ENCODE data around the gene ADAMTS12.
"Not testable (repeated sequence)": the region's sequence is repeated elsewhere in the genome, so short reads cannot be mapped to it uniquely, and the experiment has no call there.

ADAMTS12 gene

GRCh38 chr5:33901156-33901555 lies 9.4 kb upstream of the ADAMTS12 start:
- DNase-seq (ENCODE audit: low spot score): no peak

- DNase-seq (ENCODE audit: low spot score): no peak
These were observed 2.8 kb upstream of the ADAMTS12 start for GRCh38 chr5:33894566-33894965.

- DNase-seq (ENCODE audit: low spot score): no peak
These were observed 889 bp upstream of the ADAMTS12 start for GRCh38 chr5:33892620-33893137.

DNA sequence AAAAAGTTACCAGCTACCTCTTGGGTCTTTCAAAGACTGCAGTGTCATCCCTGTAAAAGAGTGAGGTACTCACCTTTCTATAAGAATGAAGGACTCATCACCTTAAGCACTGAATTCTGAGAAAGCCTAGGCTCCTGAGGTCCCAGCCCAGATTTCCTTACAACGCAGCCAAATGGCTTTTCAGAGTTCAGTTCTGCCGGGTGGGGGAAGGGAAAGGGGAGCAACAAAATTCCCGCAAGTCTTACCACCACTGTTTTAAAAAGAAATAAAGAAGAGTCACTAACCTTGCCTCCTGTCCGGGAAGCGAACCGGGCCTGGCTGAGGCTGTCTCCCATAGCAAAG lies 373 bp downstream of the ADAMTS12 start:
- DNase-seq (ENCODE audit: low spot score): no peak

DNA sequence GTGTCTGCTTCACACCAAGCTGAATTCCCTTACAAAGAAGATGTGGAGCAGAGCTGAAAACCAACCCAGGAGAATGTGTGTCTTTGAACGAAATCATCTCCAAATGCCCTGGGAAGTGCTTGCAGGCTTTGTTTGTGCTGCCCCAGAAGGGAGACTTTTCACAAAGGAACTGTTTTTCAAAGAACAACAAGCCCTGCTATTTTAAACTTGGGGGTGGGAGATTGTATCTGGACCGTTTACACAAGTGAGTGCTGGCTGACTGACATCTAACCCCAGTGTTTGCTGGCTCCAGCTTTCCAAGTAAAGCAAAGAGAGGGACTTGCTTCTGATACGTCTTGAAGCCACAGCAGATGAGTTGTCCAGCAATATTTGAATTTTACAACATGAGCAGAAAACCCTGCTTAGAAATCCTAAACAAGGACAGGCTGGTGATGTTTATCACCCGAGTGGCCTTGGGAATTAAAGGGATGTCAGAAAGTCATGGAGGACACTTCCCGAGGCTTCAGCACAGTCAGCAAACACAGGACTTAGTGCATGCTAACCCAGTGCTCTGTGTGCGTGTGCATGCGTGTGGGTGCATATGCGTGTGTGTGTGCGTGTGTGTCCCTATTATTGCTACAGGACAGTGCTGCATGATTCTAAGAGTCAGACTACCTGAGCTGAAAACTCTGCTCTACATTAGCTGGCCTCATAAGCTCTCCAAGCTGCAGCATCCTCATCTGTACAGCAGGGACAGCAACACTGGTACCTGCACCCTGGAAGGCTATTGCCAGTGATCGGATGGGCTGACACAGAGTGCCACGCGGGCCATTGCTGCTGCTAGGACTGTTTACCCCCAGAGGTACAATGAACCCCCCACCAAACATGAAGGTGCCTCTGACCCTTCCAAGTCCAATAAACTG lies 1.4 kb downstream of the ADAMTS12 start:
- no peak for DNase-seq (ENCODE audit: low spot score)

DNA sequence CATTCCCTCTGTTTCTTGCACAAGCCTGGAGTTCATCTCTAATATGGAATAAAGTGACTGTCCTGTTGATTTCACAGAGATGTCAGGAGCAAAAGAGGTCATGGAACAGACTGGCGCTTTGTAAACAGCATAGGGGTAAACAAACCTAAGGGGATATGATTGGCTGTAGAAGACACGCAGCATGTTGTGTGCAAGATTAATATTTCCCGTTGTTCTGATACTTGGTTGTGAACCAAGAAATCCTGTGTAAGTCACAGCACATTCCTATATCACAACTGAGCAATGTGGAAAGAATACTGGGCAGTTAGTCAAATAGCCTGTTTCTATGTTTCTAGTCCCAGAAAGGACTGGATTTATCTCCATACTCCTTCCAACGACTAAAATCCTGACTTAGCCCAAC lies 3.2 kb downstream of the ADAMTS12 start:
- no peak for DNase-seq (ENCODE audit: low spot score)

DNA sequence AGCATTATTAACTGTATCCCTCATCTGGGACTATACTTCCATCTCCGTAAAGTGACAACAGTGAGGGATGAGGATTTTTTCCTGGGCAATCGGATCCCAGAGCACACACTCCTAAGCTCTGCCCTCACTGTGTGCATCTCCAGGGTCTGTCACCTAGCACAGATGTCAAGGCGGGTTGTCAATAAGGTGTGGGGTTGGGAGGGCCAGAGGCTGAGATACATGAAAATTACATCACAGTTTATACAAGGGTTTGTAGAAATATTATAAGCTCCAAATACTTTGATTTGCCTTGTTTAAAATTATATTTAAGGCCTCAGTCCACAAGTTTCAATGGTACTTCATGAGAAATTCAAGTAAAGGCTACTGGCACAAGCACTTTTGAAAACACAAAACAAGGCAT lies 4.5 kb downstream of the ADAMTS12 start:
- DNase-seq (ENCODE audit: low spot score): no peak

DNA sequence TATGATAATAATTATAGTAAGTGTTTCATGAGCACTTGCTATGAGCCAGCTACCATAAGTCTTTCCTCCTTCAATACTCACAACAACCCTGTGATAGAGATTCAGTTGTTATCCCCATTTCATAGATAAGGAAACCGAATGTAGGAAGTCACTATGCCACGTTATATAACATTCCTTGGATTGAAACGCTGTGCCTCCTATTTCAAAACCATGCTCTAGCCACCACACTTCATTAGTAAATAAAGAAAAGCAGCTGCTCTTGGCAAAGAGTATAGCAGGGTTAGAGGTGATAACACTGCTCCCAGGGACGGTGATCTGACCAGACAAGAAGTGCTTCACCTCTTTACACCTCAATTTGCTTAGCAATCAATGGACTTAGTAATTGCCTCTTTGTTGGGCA lies 5.5 kb downstream of the ADAMTS12 start:
- no peak for DNase-seq (ENCODE audit: low spot score)

GRCh38 chr5:33885679-33886078 lies 6.1 kb downstream of the ADAMTS12 start:
- no peak for DNase-seq (ENCODE audit: low spot score)

DNA sequence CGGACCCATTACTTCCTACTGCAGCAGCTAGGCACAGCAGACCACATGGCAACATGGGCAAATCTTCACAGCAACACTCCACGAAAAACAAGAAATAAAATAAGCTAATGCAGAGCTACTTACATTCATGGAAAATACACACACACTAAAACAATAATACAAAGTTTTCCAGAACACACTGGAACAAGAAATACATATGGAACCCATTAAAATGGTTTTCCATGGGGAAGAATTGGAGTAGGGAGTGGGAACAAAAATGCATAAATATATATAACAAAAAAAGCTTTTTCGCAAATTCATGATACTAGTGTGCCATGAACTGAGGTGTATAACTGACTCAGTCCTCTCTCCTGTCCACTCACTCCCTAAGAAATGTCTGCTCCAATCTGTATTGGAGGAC lies 8.3 kb downstream of the ADAMTS12 start:
- DNase-seq (ENCODE audit: low spot score): no peak

DNA sequence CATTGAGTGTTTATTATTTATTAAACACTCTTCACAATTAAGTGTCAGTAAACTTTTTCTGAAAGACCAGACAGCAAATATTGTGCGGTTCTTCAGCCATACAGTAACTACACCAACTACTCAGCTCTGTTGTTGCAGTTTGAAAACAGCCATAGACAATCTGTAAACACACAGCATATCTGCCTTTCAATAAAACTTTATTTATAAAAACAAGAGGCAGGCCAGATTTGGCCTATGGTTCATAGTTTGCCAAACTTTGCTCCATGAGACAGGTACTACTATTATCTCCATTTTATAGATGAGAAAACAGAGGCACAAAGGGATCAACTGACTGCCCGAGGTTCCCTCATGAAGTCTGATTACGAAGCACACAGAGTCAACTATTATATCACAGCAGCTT lies 11.5 kb downstream of the ADAMTS12 start:
- no peak for DNase-seq (ENCODE audit: low spot score)

DNA sequence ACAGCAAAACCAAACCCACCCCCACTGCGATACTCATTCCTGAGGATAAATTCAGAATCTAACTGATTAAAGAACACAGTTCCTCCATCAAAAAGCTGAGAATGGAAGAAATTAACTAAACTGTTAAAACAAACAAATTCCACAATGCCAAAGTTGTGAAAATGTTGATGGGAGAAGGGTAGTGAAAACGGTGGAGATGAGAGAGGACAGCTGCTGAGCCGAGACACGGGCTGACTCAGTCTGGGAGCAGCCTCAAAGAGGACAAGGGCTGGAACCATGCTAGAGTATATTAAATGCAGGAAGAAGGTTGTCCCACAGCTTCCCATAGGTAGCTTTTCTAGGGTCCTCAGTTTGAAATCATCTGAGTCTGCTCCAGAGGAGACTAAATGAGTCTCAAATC lies 14.3 kb downstream of the ADAMTS12 start:
- no peak for DNase-seq (ENCODE audit: low spot score)

GRCh38 chr5:33867241-33867640 lies 24.5 kb downstream of the ADAMTS12 start:
- no peak for DNase-seq (ENCODE audit: low spot score)

- not testable (repeated sequence) for DNase-seq (ENCODE audit: low spot score)
These were observed 32.6 kb downstream of the ADAMTS12 start for GRCh38 chr5:33859177-33859576.

GRCh38 chr5:33857037-33857436 lies 34.8 kb downstream of the ADAMTS12 start:
- DNase-seq (ENCODE audit: low spot score): no peak

- DNase-seq (ENCODE audit: low spot score): no peak
These were observed 36.4 kb downstream of the ADAMTS12 start for GRCh38 chr5:33855396-33855795.

GRCh38 chr5:33854733-33855151 lies 37.0 kb downstream of the ADAMTS12 start:
- DNase-seq (ENCODE audit: low spot score): no peak

GRCh38 chr5:33852837-33853236 lies 39.0 kb downstream of the ADAMTS12 start:
- no peak for DNase-seq (ENCODE audit: low spot score)

- DNase-seq (ENCODE audit: low spot score): no peak
These were observed 39.5 kb downstream of the ADAMTS12 start for GRCh38 chr5:33852319-33852718.

DNA sequence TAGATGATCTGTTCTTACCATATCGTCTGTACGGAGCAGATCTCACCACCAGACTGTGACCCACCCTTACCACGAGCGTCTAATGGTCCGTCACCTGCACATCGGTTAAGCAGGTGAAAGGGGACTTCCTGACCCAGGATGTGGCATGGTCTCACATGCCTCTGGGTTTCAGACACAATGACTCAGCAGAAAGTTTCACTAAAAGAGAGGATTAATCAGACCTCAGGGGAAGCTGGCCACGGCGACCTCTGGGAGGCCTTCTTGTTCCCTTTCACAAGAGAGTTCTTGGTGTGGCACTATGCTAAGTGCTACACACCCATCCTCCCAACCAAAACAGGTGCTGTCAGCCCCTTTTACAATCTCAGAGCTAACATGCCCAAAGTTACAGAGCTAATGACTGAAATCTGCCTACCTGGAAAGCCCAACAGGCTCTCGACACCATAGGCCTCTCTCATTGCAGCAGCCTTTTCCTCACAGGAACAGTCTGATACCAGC lies 41.6 kb downstream of the ADAMTS12 start:
- DNase-seq (ENCODE audit: low spot score): no peak

DNA sequence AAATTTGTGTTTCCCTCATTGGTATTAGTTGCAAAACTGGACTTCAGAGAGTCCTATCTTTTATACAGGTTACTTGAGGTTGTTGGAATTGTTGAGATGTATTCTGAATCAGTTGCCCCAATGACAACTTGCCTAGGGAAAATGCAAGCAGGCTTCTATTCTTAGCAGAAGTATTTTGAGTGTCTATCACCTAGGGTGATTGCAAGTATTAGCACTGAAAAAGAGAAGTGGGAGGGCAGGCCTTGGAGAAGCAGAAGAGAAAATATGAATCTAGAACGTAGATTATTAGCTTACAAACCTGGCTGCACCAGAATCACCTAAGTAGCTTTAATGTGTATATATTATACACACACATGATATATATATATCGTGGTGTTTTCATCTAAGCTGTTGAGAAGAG lies 43.2 kb downstream of the ADAMTS12 start:
- no peak for DNase-seq (ENCODE audit: low spot score)

DNA sequence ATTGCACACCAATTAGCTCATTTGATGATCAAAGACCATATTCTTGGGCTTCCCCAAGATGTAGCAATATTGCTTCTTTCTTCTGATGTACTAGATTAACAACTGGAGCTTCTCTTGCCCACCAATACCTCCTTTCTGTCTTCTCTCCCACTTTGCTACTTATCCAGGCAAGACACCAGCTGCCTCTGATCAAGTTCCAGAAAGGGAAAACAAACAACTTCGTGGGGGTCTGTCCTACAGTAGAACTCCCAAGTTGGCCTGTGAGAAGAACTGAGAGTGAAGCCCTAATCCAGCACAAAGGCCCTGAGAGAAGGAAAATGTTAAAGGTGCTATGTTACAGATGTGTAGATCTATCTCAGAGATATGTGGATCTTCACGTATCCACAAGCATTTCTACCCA lies 44.9 kb downstream of the ADAMTS12 start:
- no peak for DNase-seq (ENCODE audit: low spot score)

GRCh38 chr5:33843579-33843978 lies 48.2 kb downstream of the ADAMTS12 start:
- no peak for DNase-seq (ENCODE audit: low spot score)

DNA sequence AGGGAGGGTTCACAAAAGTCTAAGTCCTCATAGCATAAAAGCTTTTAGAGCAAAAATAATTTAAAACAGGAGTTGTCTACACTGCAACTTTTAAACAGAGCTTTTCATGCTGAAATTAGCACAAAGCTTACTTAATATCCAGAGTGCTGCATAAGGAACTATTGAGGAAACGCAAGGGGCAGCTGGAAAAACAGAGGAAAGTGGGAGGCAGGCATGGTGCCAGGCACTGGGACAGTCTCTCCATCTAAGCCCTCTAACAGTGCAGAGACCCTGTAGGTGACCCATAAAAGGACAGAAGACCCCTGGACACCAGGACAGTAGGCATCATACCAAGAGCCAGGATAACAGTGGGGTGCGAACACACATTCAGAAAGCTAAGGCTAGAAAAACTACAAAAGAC lies 49.3 kb downstream of the ADAMTS12 start:
- DNase-seq (ENCODE audit: low spot score): no peak
